ENCODE data around the gene AMBRA1. TPM values are rescaled to one million over a fixed set of nuclear protein-coding genes. Genes with fewer than 3 reads are reported as not detected.

AMBRA1 gene
- total and polyA plus RNA-seq, 2 donors (not counting 3 experiments of a cell fraction or from before 2014, with no cell fraction given) = 18.4 to 32.4 TPM

DNA sequence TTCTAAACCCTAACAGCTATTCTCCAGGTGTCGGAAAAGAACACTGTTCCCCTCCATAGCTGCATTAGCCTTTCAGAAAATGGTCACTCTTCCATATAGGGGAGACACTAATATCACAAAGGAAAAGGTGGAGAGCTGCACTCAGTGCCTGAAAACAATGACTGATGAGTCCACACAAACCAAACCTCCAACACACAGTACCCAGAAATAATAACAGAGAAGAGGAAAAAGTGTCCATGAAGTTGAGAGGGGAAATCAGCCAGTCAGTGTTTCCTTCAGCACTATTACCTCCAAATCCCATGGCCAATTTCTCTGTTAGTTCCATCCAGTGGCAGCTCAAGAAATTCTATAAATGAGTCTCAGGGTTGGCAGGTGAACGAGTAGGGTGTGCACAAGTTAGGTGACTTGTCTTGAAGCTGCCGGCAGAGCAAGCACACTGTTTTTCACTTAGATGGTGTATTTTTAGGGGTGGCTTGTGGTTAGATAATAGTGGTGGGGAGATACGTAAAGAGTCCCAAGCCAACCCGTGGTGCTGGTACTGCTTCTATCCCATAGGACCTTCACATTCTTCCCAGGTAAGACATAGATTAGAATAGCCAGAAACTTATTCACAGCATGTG, 117.8 kb downstream of the AMBRA1 start:
- H3K79me2 ChIP-seq (ENCODE audit: control insufficient read depth, insufficient read depth, low read length) = no peaks in the 10 kb centered on the region
- no peak overlapping the region for H3K4me3 ChIP-seq (replicated peaks in 1 of 3; ENCODE audit: insufficient read depth in 1 of 3, low read depth in 1 of 3, low read length in 3 of 3)
- H4K20me1 ChIP-seq (replicated peaks; ENCODE audit: control insufficient read depth, extremely low read depth, insufficient read depth, low read length) = no peaks in the 10 kb centered on the region
- no peaks in the 10 kb centered on the region for H3K4me1 ChIP-seq (ENCODE audit: control insufficient read depth, extremely low read depth, insufficient read depth, low read length)
- dilution Hi-C loops (cut with MboI; ENCODE audit: extremely low pct_ligation_motif_present, low sequenced_read_pairs) (no loop called here), intact Hi-C loops (cut with micrococcal nuclease) (no loop called here)
- no peak overlapping the region for H3K9ac ChIP-seq (replicated peaks; ENCODE audit: extremely low read depth, insufficient read depth, low read length)
- H3K4me2 ChIP-seq (ENCODE audit: insufficient read depth, low read length) = no peak overlapping the region
- no peak for FAIRE-seq
- no peak overlapping the region for H2AFZ ChIP-seq (ENCODE audit: low read depth, low read length)
- no peak for TF ChIP-seq GATA2 (IDR thresholded peaks at IDR 0.05; ENCODE audit: insufficient read depth, insufficient read length, low read depth, low read length)
- TF ChIP-seq MYC (IDR thresholded peaks at IDR 0.05; ENCODE audit: low read depth, low read length) = no peak
- TF ChIP-seq MAX (IDR thresholded peaks at IDR 0.05; ENCODE audit: insufficient read depth, insufficient read length) = no peak
- TF ChIP-seq EZH2 (IDR thresholded peaks at IDR 0.05; ENCODE audit: borderline replicate concordance, low read depth, low read length, severe bottlenecking) = no peak
- no peak for TF ChIP-seq POLR2A (IDR thresholded peaks at IDR 0.05; ENCODE audit: low read depth, low read length)
- TF ChIP-seq POLR2AphosphoS5 (IDR thresholded peaks at IDR 0.05; ENCODE audit: insufficient read depth, low read depth, low read length) = no peak
- TF ChIP-seq JUN (IDR thresholded peaks at IDR 0.05; ENCODE audit: borderline replicate concordance, insufficient read depth, insufficient read length, low read depth) = no peak
- TF ChIP-seq CTCF (IDR thresholded peaks at IDR 0.05; ENCODE audit: extremely low read depth in 1 of 2, insufficient read depth in 1 of 2, low read depth in 1 of 2, low read length in 2 of 2) = no peak
- no peak for TF ChIP-seq FOS (IDR thresholded peaks at IDR 0.05; ENCODE audit: borderline replicate concordance, insufficient read depth, low read length)
- H3K9me1 ChIP-seq (replicated peaks; ENCODE audit: control insufficient read depth, extremely low read depth, insufficient read depth, low read length) = no peaks in the 10 kb centered on the region
- no peaks in the 10 kb centered on the region for H3K36me3 ChIP-seq (ENCODE audit: control insufficient read depth in 2 of 2, extremely low read depth in 1 of 2, insufficient read depth in 2 of 2, low read length in 2 of 2)
- H3K9me3 ChIP-seq (replicated peaks; ENCODE audit: control insufficient read depth, insufficient read depth, low read length) = no peaks in the 10 kb centered on the region
- POLR2A ChIA-PET = no interaction called here
- no peak for DNase-seq (ENCODE audit: low read depth, low spot score)
- H3K27ac ChIP-seq (ENCODE audit: insufficient read depth, low read depth, low read length) = no peak overlapping the region
- H3K27me3 ChIP-seq (ENCODE audit: control insufficient read depth in 2 of 2, insufficient read depth in 2 of 2, low read length in 2 of 2) = no peaks in the 10 kb centered on the region
- no TSS peak for BruUV-seq (replicated peaks)
- CTCF ChIA-PET = interaction anchor here (0.7 to 3.6 kb wide), 5 partner anchors 12 to 53 kb away, joined by 3 to 23 read pairs (median 4); no protein-coding TSS in a partner anchor
